Measurements from ENCODE around the gene INTS13. TPM values are rescaled to one million over a fixed set of nuclear protein-coding genes. Genes with fewer than 3 reads are reported as not detected.

The INTS13 gene
- total RNA-seq, 5 donors from 2014 or later (not counting 1 experiment from before 2014, with no cell fraction given) = 19.7 to 26.0 (median 23.9) TPM

- H3K4me1 ChIP-seq (ENCODE audit: control insufficient read depth in 1 of 2, extremely low read depth in 1 of 2, insufficient read depth in 2 of 2, low read length in 2 of 2) = peaks cover 5 to 8% of the 10 kb centered on the region in 2 experiments
- no peak overlapping the region for H3K27ac ChIP-seq (ENCODE audit: low read length)
- H3K4me1 Mint-ChIP-seq = peaks cover 47 to 63% (median 56%) of the 10 kb centered on the region in 3 donors
- no peak overlapping the region for H3K27ac Mint-ChIP-seq
- peaks cover 1 to 39% of the 10 kb centered on the region in 2 donors for H3K36me3 ChIP-seq (ENCODE audit: control insufficient read depth in 2 of 2, extremely low read depth in 1 of 2, insufficient read depth in 1 of 2, low read length in 1 of 2)
- DNase-seq = no peak
- CTCF ChIA-PET = interaction anchor here in 1 of 2 donors (0.5 to 0.9 kb wide), 2 partner anchors 13 to 18 kb away, joined by 3 to 4 read pairs; no protein-coding TSS in a partner anchor
- no peak overlapping the region for H3K4me3 Mint-ChIP-seq
- peaks cover 50% of the 10 kb centered on the region for H3K36me3 Mint-ChIP-seq
- no peaks in the 10 kb centered on the region for H3K9me3 ChIP-seq
- H3K9me3 Mint-ChIP-seq = no peaks in the 10 kb centered on the region
- 45% methylated on average over 2 of the region's 4 CpGs for WGBS (ENCODE audit: insufficient coverage)
- H3K27me3 Mint-ChIP-seq = no peaks in the 10 kb centered on the region
- no peaks in the 10 kb centered on the region for H3K27me3 ChIP-seq (replicated peaks in 1 of 2; ENCODE audit: control insufficient read depth in 2 of 2, extremely low read depth in 1 of 2, insufficient read depth in 2 of 2, low read length in 1 of 2)
- no peak overlapping the region for H3K4me3 ChIP-seq (ENCODE audit: control insufficient read depth in 1 of 2, extremely low read depth in 1 of 2, low read length in 1 of 2)
- POLR2A ChIA-PET = no interaction called here
- no peak for ATAC-seq (replicated peaks in 1 of 4)
Measured at GRCh38 chr12:26954027-26954426, 16.2 kb upstream of the INTS13 start.

- Mint-ChIP-seq H3K4me3 (no peak overlapping the region), H3K27ac (no peak overlapping the region), H3K27me3 (no peaks in the 10 kb centered on the region), H3K36me3 (peaks cover 50% of the 10 kb centered on the region), H3K9me3 (peaks cover 1% of the 10 kb centered on the region in 3 donors), H3K4me1 (peaks cover 48 to 63% (median 56%) of the 10 kb centered on the region in 3 donors)
- Histone ChIP-seq H3K27me3 (replicated peaks in 1 of 2; ENCODE audit: control insufficient read depth in 2 of 2, extremely low read depth in 1 of 2, insufficient read depth in 2 of 2, low read length in 1 of 2) (no peaks in the 10 kb centered on the region), H3K9me3 (no peaks in the 10 kb centered on the region), H3K4me3 (ENCODE audit: control insufficient read depth in 1 of 2, extremely low read depth in 1 of 2, low read length in 1 of 2) (no peak overlapping the region), H3K4me1 (ENCODE audit: control insufficient read depth in 1 of 2, extremely low read depth in 1 of 2, insufficient read depth in 2 of 2, low read length in 2 of 2) (peaks cover 5 to 8% of the 10 kb centered on the region in 2 experiments), H3K36me3 (ENCODE audit: control insufficient read depth in 2 of 2, extremely low read depth in 1 of 2, insufficient read depth in 1 of 2, low read length in 1 of 2) (peaks cover 3 to 40% of the 10 kb centered on the region in 2 donors), H3K27ac (ENCODE audit: low read length) (no peak overlapping the region)
- no peak for ATAC-seq (replicated peaks in 1 of 4)
- ChIA-PET POLR2A (interaction anchor here in 1 of 2 donors (0.7 kb wide), 1 partner anchor 17 kb away, joined by 8 read pairs; no protein-coding TSS in a partner anchor), CTCF (no interaction called here)
- no CpG with 5 or more reads among the region's 1 CpG for WGBS (ENCODE audit: insufficient coverage)
- DNase-seq = peak in 1 of 35 experiments; percentile 9
Measured at GRCh38 chr12:26953447-26953846, 15.7 kb upstream of the INTS13 start.

GRCh38 chr12:26948309-26948708, 10.5 kb upstream of the INTS13 start:
- ATAC-seq (replicated peaks in 1 of 4) (no peak), DNase-seq (no peak)
- Histone ChIP-seq H3K9me3 (no peaks in the 10 kb centered on the region), H3K36me3 (ENCODE audit: control insufficient read depth in 2 of 2, extremely low read depth in 1 of 2, insufficient read depth in 1 of 2, low read length in 1 of 2) (peaks cover 7 to 10% of the 10 kb centered on the region in 2 donors), H3K4me1 (ENCODE audit: control insufficient read depth in 1 of 2, extremely low read depth in 1 of 2, insufficient read depth in 2 of 2, low read length in 2 of 2) (peaks cover 2 to 21% of the 10 kb centered on the region in 2 experiments), H3K4me3 (ENCODE audit: control insufficient read depth in 1 of 2, extremely low read depth in 1 of 2, low read length in 1 of 2) (no peak overlapping the region), H3K27ac (ENCODE audit: low read length) (no peak overlapping the region), H3K27me3 (replicated peaks in 1 of 2; ENCODE audit: control insufficient read depth in 2 of 2, extremely low read depth in 1 of 2, insufficient read depth in 2 of 2, low read length in 1 of 2) (no peaks in the 10 kb centered on the region)
- H3K27me3 Mint-ChIP-seq = no peaks in the 10 kb centered on the region
- ChIA-PET CTCF (no interaction called here), POLR2A (no interaction called here)
- WGBS (ENCODE audit: insufficient coverage) = 63% methylated on average over 1 of the region's 1 CpG
- H3K9me3 Mint-ChIP-seq = peaks cover 4 to 12% (median 4%) of the 10 kb centered on the region in 3 donors
- peaks cover 44% of the 10 kb centered on the region for H3K36me3 Mint-ChIP-seq
- H3K4me3 Mint-ChIP-seq = no peak overlapping the region
- peaks cover 65 to 81% (median 76%) of the 10 kb centered on the region in 3 donors for H3K4me1 Mint-ChIP-seq
- no peak overlapping the region for H3K27ac Mint-ChIP-seq

GRCh38 chr12:26941215-26941594, 3.4 kb upstream of the INTS13 start:
- Mint-ChIP-seq H3K27me3 (no peaks in the 10 kb centered on the region), H3K4me1 (peaks cover 64 to 85% (median 70%) of the 10 kb centered on the region in 3 donors), H3K4me3 (peak overlapping the region; percentile 91 to 98 (median 95)), H3K27ac (peak overlapping the region; percentile 90 to 98), H3K9me3 (no peaks in the 10 kb centered on the region), H3K36me3 (peaks cover 15% of the 10 kb centered on the region)
- POLR2A ChIA-PET = interaction anchor here in 1 of 2 donors (0.7 kb wide), 2 partner anchors 73 to 1745 kb away, joined by 3 read pairs; partner anchors contain the start of gene TM7SF3
- H3K9me3 ChIP-seq = no peaks in the 10 kb centered on the region
- H3K4me1 ChIP-seq (ENCODE audit: control insufficient read depth in 1 of 2, extremely low read depth in 1 of 2, insufficient read depth in 2 of 2, low read length in 2 of 2) = peaks cover 19 to 21% of the 10 kb centered on the region in 2 experiments
- peak overlapping the region in 1 of 2 donors; percentile 30 for H3K4me3 ChIP-seq (ENCODE audit: control insufficient read depth in 1 of 2, extremely low read depth in 1 of 2, low read length in 1 of 2)
- CTCF ChIA-PET = interaction anchor here (0.7 to 1.6 kb wide), 5 partner anchors 31 to 82 kb away, joined by 3 to 12 read pairs (median 3); partner anchors contain the start of gene TM7SF3 (in 1 of the 2)
- H3K27me3 ChIP-seq (replicated peaks in 1 of 2; ENCODE audit: control insufficient read depth in 2 of 2, extremely low read depth in 1 of 2, insufficient read depth in 2 of 2, low read length in 1 of 2) = no peaks in the 10 kb centered on the region
- no peaks in the 10 kb centered on the region for H3K36me3 ChIP-seq (ENCODE audit: control insufficient read depth in 2 of 2, extremely low read depth in 1 of 2, insufficient read depth in 1 of 2, low read length in 1 of 2)
- H3K27ac ChIP-seq (ENCODE audit: low read length) = peak overlapping the region; percentile 88
- no peak for ATAC-seq (replicated peaks in 1 of 4)
- DNase-seq = peak in 1 of 35 experiments; percentile 33
- WGBS (ENCODE audit: insufficient coverage) = no CpG with 5 or more reads among the region's 1 CpG

GRCh38 chr12:26940516-26941214, 2.9 kb upstream of the INTS13 start:
- H3K9me3 Mint-ChIP-seq = no peaks in the 10 kb centered on the region
- peak overlapping the region; percentile 90 to 98 for H3K27ac Mint-ChIP-seq
- H3K36me3 Mint-ChIP-seq = peaks cover 10% of the 10 kb centered on the region
- peak in 4 of 35 experiments; percentile 8 to 51 (median 17) for DNase-seq
- no CpG with 5 or more reads among the region's 3 CpGs for WGBS (ENCODE audit: insufficient coverage)
- ATAC-seq (replicated peaks in 1 of 4) = no peak
- peaks cover 64 to 85% (median 70%) of the 10 kb centered on the region in 3 donors for H3K4me1 Mint-ChIP-seq
- peak overlapping the region; percentile 91 to 98 (median 95) for H3K4me3 Mint-ChIP-seq
- ChIA-PET CTCF (interaction anchor here (0.7 to 1.6 kb wide), 4 partner anchors 13 to 75 kb away, joined by 3 to 12 read pairs (median 3); partner anchors contain the start of gene TM7SF3 (in 1 of the 2)), POLR2A (interaction anchor here in 1 of 2 donors (0.7 kb wide), 1 partner anchor 1745 kb away, joined by 3 read pairs; no protein-coding TSS in a partner anchor)
- H3K27me3 Mint-ChIP-seq = no peaks in the 10 kb centered on the region
- Histone ChIP-seq H3K36me3 (ENCODE audit: control insufficient read depth in 2 of 2, extremely low read depth in 1 of 2, insufficient read depth in 1 of 2, low read length in 1 of 2) (no peaks in the 10 kb centered on the region), H3K27me3 (replicated peaks in 1 of 2; ENCODE audit: control insufficient read depth in 2 of 2, extremely low read depth in 1 of 2, insufficient read depth in 2 of 2, low read length in 1 of 2) (no peaks in the 10 kb centered on the region), H3K9me3 (no peaks in the 10 kb centered on the region), H3K4me1 (ENCODE audit: control insufficient read depth in 1 of 2, extremely low read depth in 1 of 2, insufficient read depth in 2 of 2, low read length in 2 of 2) (peaks cover 22 to 24% of the 10 kb centered on the region in 2 experiments), H3K27ac (ENCODE audit: low read length) (peak overlapping the region; percentile 88), H3K4me3 (ENCODE audit: control insufficient read depth in 1 of 2, extremely low read depth in 1 of 2, low read length in 1 of 2) (peak overlapping the region in 1 of 2 donors; percentile 30)

- H3K36me3 Mint-ChIP-seq = peaks cover 9% of the 10 kb centered on the region
- peak overlapping the region; percentile 98 to 99 for H3K27ac Mint-ChIP-seq
- Histone ChIP-seq H3K4me1 (ENCODE audit: control insufficient read depth in 1 of 2, extremely low read depth in 1 of 2, insufficient read depth in 2 of 2, low read length in 2 of 2) (peaks cover 24 to 28% of the 10 kb centered on the region in 2 experiments), H3K4me3 (ENCODE audit: control insufficient read depth in 1 of 2, extremely low read depth in 1 of 2, low read length in 1 of 2) (peak overlapping the region; percentile 3 to 98), H3K27ac (ENCODE audit: low read length) (peak overlapping the region; percentile 88), H3K27me3 (replicated peaks in 1 of 2; ENCODE audit: control insufficient read depth in 2 of 2, extremely low read depth in 1 of 2, insufficient read depth in 2 of 2, low read length in 1 of 2) (no peaks in the 10 kb centered on the region), H3K9me3 (no peaks in the 10 kb centered on the region), H3K36me3 (ENCODE audit: control insufficient read depth in 2 of 2, extremely low read depth in 1 of 2, insufficient read depth in 1 of 2, low read length in 1 of 2) (no peaks in the 10 kb centered on the region)
- peak overlapping the region; percentile 91 to 98 (median 95) for H3K4me3 Mint-ChIP-seq
- DNase-seq (peak in 1 of 35 experiments; percentile 25), ATAC-seq (replicated peaks in 1 of 4) (no peak)
- ChIA-PET CTCF (interaction anchor here in 1 of 2 donors (1.0 kb wide), 1 partner anchor 75 kb away, joined by 3 read pairs; no protein-coding TSS in a partner anchor), POLR2A (no interaction called here)
- H3K4me1 Mint-ChIP-seq = peaks cover 69 to 85% (median 72%) of the 10 kb centered on the region in 3 donors
- H3K9me3 Mint-ChIP-seq = no peaks in the 10 kb centered on the region
- H3K27me3 Mint-ChIP-seq = no peaks in the 10 kb centered on the region
- no CpG with 5 or more reads among the region's 1 CpG for WGBS (ENCODE audit: insufficient coverage)
Measured at GRCh38 chr12:26939953-26940352, 2.2 kb upstream of the INTS13 start.

Data from T-cell (primary cell).